Measurements from ENCODE around the gene LIMCH1. TPM values are rescaled to one million over a fixed set of nuclear protein-coding genes. Genes with fewer than 3 reads are reported as not detected.
A peak's percentile ranks its signal among the peaks of the same experiment; 100 is the strongest.

LIMCH1 gene
- total RNA-seq, 2 donors from 2014 or later: 9.3 to 24.1 TPM

- no peak for ATAC-seq
Measured at GRCh38 chr4:41686893-41687292, 148.9 kb downstream of the LIMCH1 start.

DNA sequence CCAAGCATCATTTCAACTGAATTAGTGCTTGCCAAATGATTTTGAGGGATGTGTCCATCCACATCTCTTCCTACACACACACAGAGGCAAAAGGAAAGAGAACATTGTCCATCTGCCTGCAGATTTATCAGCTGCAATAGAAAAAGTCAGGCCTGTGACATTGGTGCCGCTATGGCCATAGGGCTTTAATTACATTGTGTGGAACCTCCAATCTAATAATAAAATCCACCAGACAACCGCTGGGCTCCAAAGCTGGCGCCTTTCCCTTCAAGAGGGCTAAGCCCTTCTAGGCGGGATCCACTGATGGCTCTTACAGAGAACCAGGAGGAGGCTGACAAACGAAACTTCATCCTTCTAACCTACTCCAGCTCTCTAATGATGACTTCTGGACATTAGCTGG, 150.0 kb downstream of the LIMCH1 start:
- no peaks in the 10 kb centered on the region for H3K27me3 ChIP-seq
- no peak overlapping the region for H3K27ac ChIP-seq
- DNase-seq: no peak
- H3K4me3 ChIP-seq: no peak overlapping the region
- ATAC-seq: no peak
- H3K36me3 ChIP-seq (replicated peaks in 1 of 2; ENCODE audit: insufficient read depth in 1 of 2, low read depth in 2 of 2): no peaks in the 10 kb centered on the region
- H3K9me3 ChIP-seq: no peaks in the 10 kb centered on the region
- WGBS, 2 donors: 81 to 83% methylated on average over 4 to 5 of the region's 5 CpGs
- peaks cover 2% of the 10 kb centered on the region for H3K4me1 ChIP-seq
- TF ChIP-seq POLR2A (IDR thresholded peaks at IDR 0.05): no peak
- TF ChIP-seq, protein P1, sequence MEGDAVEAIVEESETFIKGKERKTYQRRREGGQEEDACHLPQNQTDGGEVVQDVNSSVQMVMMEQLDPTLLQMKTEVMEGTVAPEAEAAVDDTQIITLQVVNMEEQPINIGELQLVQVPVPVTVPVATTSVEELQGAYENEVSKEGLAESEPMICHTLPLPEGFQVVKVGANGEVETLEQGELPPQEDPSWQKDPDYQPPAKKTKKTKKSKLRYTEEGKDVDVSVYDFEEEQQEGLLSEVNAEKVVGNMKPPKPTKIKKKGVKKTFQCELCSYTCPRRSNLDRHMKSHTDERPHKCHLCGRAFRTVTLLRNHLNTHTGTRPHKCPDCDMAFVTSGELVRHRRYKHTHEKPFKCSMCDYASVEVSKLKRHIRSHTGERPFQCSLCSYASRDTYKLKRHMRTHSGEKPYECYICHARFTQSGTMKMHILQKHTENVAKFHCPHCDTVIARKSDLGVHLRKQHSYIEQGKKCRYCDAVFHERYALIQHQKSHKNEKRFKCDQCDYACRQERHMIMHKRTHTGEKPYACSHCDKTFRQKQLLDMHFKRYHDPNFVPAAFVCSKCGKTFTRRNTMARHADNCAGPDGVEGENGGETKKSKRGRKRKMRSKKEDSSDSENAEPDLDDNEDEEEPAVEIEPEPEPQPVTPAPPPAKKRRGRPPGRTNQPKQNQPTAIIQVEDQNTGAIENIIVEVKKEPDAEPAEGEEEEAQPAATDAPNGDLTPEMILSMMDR (IDR thresholded peaks at IDR 0.05): no peak
- intact Hi-C loops (cut with DNase I): no loop called here

More at GRCh38 chr4:41686893-41687292, 148.9 kb downstream of the LIMCH1 start:
- no peaks in the 10 kb centered on the region for H3K36me3 ChIP-seq (replicated peaks in 1 of 2; ENCODE audit: insufficient read depth in 1 of 2, low read depth in 2 of 2)
- no peak overlapping the region for H3K4me3 ChIP-seq
- no peaks in the 10 kb centered on the region for H3K9me3 ChIP-seq
- H3K27me3 ChIP-seq: no peaks in the 10 kb centered on the region
- H3K4me1 ChIP-seq: no peaks in the 10 kb centered on the region
- TF ChIP-seq, protein P1 (IDR thresholded peaks at IDR 0.05): no peak
- TF ChIP-seq POLR2A (IDR thresholded peaks at IDR 0.05): no peak
- WGBS, 2 donors: 92 to 94% methylated on average over 8 of the region's 8 CpGs
- DNase-seq: no peak
- no peak overlapping the region for H3K27ac ChIP-seq
- intact Hi-C loops (cut with DNase I): no loop called here

- TF ChIP-seq, protein P1 (IDR thresholded peaks at IDR 0.05): peak; percentile 78 to 89 (median 86)
- TF ChIP-seq POLR2A (IDR thresholded peaks at IDR 0.05): no peak
- Histone ChIP-seq H3K4me3 (no peak overlapping the region), H3K27me3 (no peaks in the 10 kb centered on the region), H3K9me3 (no peaks in the 10 kb centered on the region), H3K36me3 (replicated peaks in 1 of 2; ENCODE audit: insufficient read depth in 1 of 2, low read depth in 2 of 2) (no peaks in the 10 kb centered on the region), H3K27ac (no peak overlapping the region), H3K4me1 (peaks cover 3% of the 10 kb centered on the region)
- DNase-seq (peak; percentile 54 to 62 (median 61)), ATAC-seq (peak; percentile 79)
- intact Hi-C loops (cut with DNase I): loop anchor here (5.0 kb wide), 1 partner anchor 194 kb away; no protein-coding TSS in a partner anchor
- 32 to 33% methylated on average over 12 of the region's 12 CpGs for WGBS, 2 donors
Measured at GRCh38 chr4:41692717-41693345, 154.9 kb downstream of the LIMCH1 start.

DNA sequence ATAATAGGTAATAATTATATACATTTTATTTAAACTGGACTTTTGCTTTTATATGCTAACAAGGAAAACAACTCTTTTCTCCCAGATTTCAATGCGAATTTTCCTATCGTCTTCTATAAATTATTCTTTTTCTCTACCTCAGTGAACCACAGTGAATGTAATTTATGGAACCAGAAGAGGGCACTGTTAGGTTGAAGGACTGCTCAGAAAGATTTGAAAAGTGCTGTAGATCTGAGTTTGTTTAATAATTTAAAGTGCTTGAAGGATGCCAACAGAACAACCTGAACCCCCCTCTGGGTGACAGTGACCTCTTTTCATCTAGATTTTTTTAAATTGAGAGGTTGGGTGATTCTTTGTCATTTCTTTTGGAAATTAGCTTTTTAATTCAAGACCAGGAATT, 155.7 kb downstream of the LIMCH1 start:
- DNase-seq: no peak
- no peak overlapping the region for H3K4me3 ChIP-seq
- intact Hi-C loops (cut with DNase I): loop anchor here (5.0 kb wide), 1 partner anchor 194 kb away; no protein-coding TSS in a partner anchor
- no peak overlapping the region for H3K27ac ChIP-seq
- ATAC-seq: no peak
- H3K4me1 ChIP-seq: peaks cover 3% of the 10 kb centered on the region
- WGBS, 2 donors: 6 to 11% methylated on average over 2 of the region's 2 CpGs
- TF ChIP-seq, protein P1 (IDR thresholded peaks at IDR 0.05): peak; percentile 24 to 47 (median 42)
- no peak for TF ChIP-seq POLR2A (IDR thresholded peaks at IDR 0.05)
- H3K9me3 ChIP-seq: no peaks in the 10 kb centered on the region
- no peaks in the 10 kb centered on the region for H3K27me3 ChIP-seq
- no peaks in the 10 kb centered on the region for H3K36me3 ChIP-seq (replicated peaks in 1 of 2; ENCODE audit: insufficient read depth in 1 of 2, low read depth in 2 of 2)

DNA sequence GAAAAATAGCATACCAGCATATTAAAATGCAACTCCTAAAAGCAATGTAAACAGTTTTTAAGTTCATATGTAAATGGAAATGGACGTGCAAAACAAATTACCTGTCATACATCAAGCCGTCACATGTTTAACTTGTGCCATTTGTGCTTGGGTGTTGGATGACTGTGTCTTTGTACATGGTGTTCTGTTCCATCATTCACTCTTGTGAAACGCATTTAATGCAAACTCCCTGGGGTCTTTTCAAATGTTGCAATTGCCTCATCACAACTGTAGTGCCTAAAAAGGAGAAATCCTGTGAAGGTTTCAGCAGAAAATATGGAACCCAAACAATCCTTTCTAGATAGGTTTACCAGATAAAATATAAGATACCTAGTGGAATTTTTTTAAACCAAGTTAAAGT, 158.2 kb downstream of the LIMCH1 start:
- H3K4me1 ChIP-seq: peaks cover 3% of the 10 kb centered on the region
- intact Hi-C loops (cut with DNase I): no loop called here
- 76 to 84% methylated on average over 3 of the region's 3 CpGs for WGBS, 2 donors
- H3K4me3 ChIP-seq: no peak overlapping the region
- TF ChIP-seq POLR2A (IDR thresholded peaks at IDR 0.05): no peak
- TF ChIP-seq, protein P1 (IDR thresholded peaks at IDR 0.05): no peak
- no peaks in the 10 kb centered on the region for H3K27me3 ChIP-seq
- no peak for ATAC-seq
- no peaks in the 10 kb centered on the region for H3K9me3 ChIP-seq
- no peak overlapping the region for H3K27ac ChIP-seq
- no peak for DNase-seq
- H3K36me3 ChIP-seq (replicated peaks in 1 of 2; ENCODE audit: insufficient read depth in 1 of 2, low read depth in 2 of 2): no peaks in the 10 kb centered on the region

Measured in body of pancreas (tissue), 4 donors.